Activated effector memory CD4-positive, alpha-beta T cell treated with Interleukin-2 at 50 U/mL for 16 hours (primary cell): ENCODE data around the gene AIRE.

Source experiments
- DNase-seq: peaks from one replicate; pipeline ENCODE4 v3.0.0-alpha.2; 2020

AIRE gene

GRCh38 chr21:44325386-44326271, 40.0 kb downstream of the AIRE start:
- no peak for DNase-seq

- no peak for DNase-seq
Observed at GRCh38 chr21:44326272-44326647, 40.6 kb downstream of the AIRE start.

- no peak for DNase-seq
Observed at GRCh38 chr21:44326716-44327602, 41.3 kb downstream of the AIRE start.

GRCh38 chr21:44327603-44327974, 41.9 kb downstream of the AIRE start:
- no peak for DNase-seq

- no peak for DNase-seq
Observed at GRCh38 chr21:44328242-44328895, 42.7 kb downstream of the AIRE start.

- no peak for DNase-seq
Observed at GRCh38 chr21:44329086-44329889, 43.6 kb downstream of the AIRE start.

GRCh38 chr21:44329971-44330681, 44.5 kb downstream of the AIRE start:
- DNase-seq: no peak

- DNase-seq: no peak
Observed at GRCh38 chr21:44330698-44331097, 45.0 kb downstream of the AIRE start.

- DNase-seq: no peak
Observed at GRCh38 chr21:44331209-44331608, 45.5 kb downstream of the AIRE start.

GRCh38 chr21:44331650-44332307, 46.1 kb downstream of the AIRE start:
- DNase-seq: no peak

- DNase-seq: no peak
Observed at GRCh38 chr21:44332383-44332782, 46.7 kb downstream of the AIRE start.

- no peak for DNase-seq
Observed at GRCh38 chr21:44332965-44333364, 47.3 kb downstream of the AIRE start.

- no peak for DNase-seq
Observed at GRCh38 chr21:44333509-44334328, 48.0 kb downstream of the AIRE start.

GRCh38 chr21:44334329-44335030, 48.8 kb downstream of the AIRE start:
- no peak for DNase-seq

GRCh38 chr21:44335266-44336059, 49.8 kb downstream of the AIRE start:
- no peak for DNase-seq

- no peak for DNase-seq
Observed at GRCh38 chr21:44337449-44337848, 51.8 kb downstream of the AIRE start.

- DNase-seq: no peak
Observed at GRCh38 chr21:44337941-44338895, 52.5 kb downstream of the AIRE start.
